ENCODE results near the gene GGTLC3.
"Not testable (repeated sequence)": the region's sequence is repeated elsewhere in the genome, so short reads cannot be mapped to it uniquely, and the experiment has no call there.

The GGTLC3 gene

GRCh38 chr22:18518061-18518460, at the start of gene GGTLC3:
Gene GGTLC3, minus strand, starts transcription at chr22:18518161. Its CDS starts 264 bp downstream, at chr22:18517897.
- not testable (repeated sequence) for H3K27me3 Mint-ChIP-seq (ENCODE audit: low read depth); H3K36me3 Mint-ChIP-seq (ENCODE audit: low read depth); H3K4me1 Mint-ChIP-seq (ENCODE audit: low read depth); H3K4me3 Mint-ChIP-seq; H3K9me3 Mint-ChIP-seq; H3K27ac Mint-ChIP-seq

- H3K27me3 Mint-ChIP-seq (ENCODE audit: low read depth); H3K36me3 Mint-ChIP-seq (ENCODE audit: low read depth); H3K27ac Mint-ChIP-seq; H3K4me1 Mint-ChIP-seq (ENCODE audit: low read depth); H3K9me3 Mint-ChIP-seq; H3K4me3 Mint-ChIP-seq: not testable (repeated sequence)
Observed at GRCh38 chr22:18560099-18560974, 42.4 kb upstream of the GGTLC3 start.

- not testable (repeated sequence) for H3K36me3 Mint-ChIP-seq (ENCODE audit: low read depth)
Observed at GRCh38 chr22:18558939-18559338, 41.0 kb upstream of the GGTLC3 start.

GRCh38 chr22:18558516-18558915, 40.6 kb upstream of the GGTLC3 start:
- H3K27me3 Mint-ChIP-seq (ENCODE audit: low read depth); H3K27ac Mint-ChIP-seq; H3K4me3 Mint-ChIP-seq; H3K9me3 Mint-ChIP-seq; H3K4me1 Mint-ChIP-seq (ENCODE audit: low read depth); H3K36me3 Mint-ChIP-seq (ENCODE audit: low read depth): not testable (repeated sequence)

More at GRCh38 chr22:18558939-18559338, 41.0 kb upstream of the GGTLC3 start:
- H3K9me3 Mint-ChIP-seq; H3K4me1 Mint-ChIP-seq (ENCODE audit: low read depth); H3K27ac Mint-ChIP-seq; H3K4me3 Mint-ChIP-seq; H3K27me3 Mint-ChIP-seq (ENCODE audit: low read depth): not testable (repeated sequence)

- not testable (repeated sequence) for H3K4me3 Mint-ChIP-seq; H3K27me3 Mint-ChIP-seq (ENCODE audit: low read depth); H3K9me3 Mint-ChIP-seq; H3K4me1 Mint-ChIP-seq (ENCODE audit: low read depth); H3K36me3 Mint-ChIP-seq (ENCODE audit: low read depth); H3K27ac Mint-ChIP-seq
Observed at GRCh38 chr22:18554280-18555256, 36.6 kb upstream of the GGTLC3 start.

- not testable (repeated sequence) for H3K27ac Mint-ChIP-seq; H3K27me3 Mint-ChIP-seq (ENCODE audit: low read depth); H3K4me3 Mint-ChIP-seq; H3K9me3 Mint-ChIP-seq; H3K4me1 Mint-ChIP-seq (ENCODE audit: low read depth); H3K36me3 Mint-ChIP-seq (ENCODE audit: low read depth)
Observed at GRCh38 chr22:18552839-18553597, 35.1 kb upstream of the GGTLC3 start.

- H3K4me3 Mint-ChIP-seq; H3K27ac Mint-ChIP-seq; H3K9me3 Mint-ChIP-seq; H3K4me1 Mint-ChIP-seq (ENCODE audit: low read depth); H3K27me3 Mint-ChIP-seq (ENCODE audit: low read depth); H3K36me3 Mint-ChIP-seq (ENCODE audit: low read depth): not testable (repeated sequence)
Observed at GRCh38 chr22:18551046-18551445, 33.1 kb upstream of the GGTLC3 start.

GRCh38 chr22:18549458-18550179, 31.7 kb upstream of the GGTLC3 start:
- H3K27me3 Mint-ChIP-seq (ENCODE audit: low read depth); H3K9me3 Mint-ChIP-seq; H3K4me1 Mint-ChIP-seq (ENCODE audit: low read depth); H3K4me3 Mint-ChIP-seq; H3K27ac Mint-ChIP-seq; H3K36me3 Mint-ChIP-seq (ENCODE audit: low read depth): not testable (repeated sequence)

- H3K27me3 Mint-ChIP-seq (ENCODE audit: low read depth); H3K4me1 Mint-ChIP-seq (ENCODE audit: low read depth); H3K27ac Mint-ChIP-seq; H3K36me3 Mint-ChIP-seq (ENCODE audit: low read depth); H3K4me3 Mint-ChIP-seq; H3K9me3 Mint-ChIP-seq: not testable (repeated sequence)
Observed at GRCh38 chr22:18544615-18545014, 26.7 kb upstream of the GGTLC3 start.

- H3K36me3 Mint-ChIP-seq (ENCODE audit: low read depth); H3K4me1 Mint-ChIP-seq (ENCODE audit: low read depth); H3K4me3 Mint-ChIP-seq; H3K9me3 Mint-ChIP-seq; H3K27ac Mint-ChIP-seq; H3K27me3 Mint-ChIP-seq (ENCODE audit: low read depth): not testable (repeated sequence)
Observed at GRCh38 chr22:18543400-18543799, 25.4 kb upstream of the GGTLC3 start.

GRCh38 chr22:18539994-18540393, 22.0 kb upstream of the GGTLC3 start:
- H3K4me3 Mint-ChIP-seq; H3K36me3 Mint-ChIP-seq (ENCODE audit: low read depth); H3K27ac Mint-ChIP-seq; H3K9me3 Mint-ChIP-seq; H3K27me3 Mint-ChIP-seq (ENCODE audit: low read depth); H3K4me1 Mint-ChIP-seq (ENCODE audit: low read depth): not testable (repeated sequence)

GRCh38 chr22:18534315-18534714, 16.4 kb upstream of the GGTLC3 start:
- not testable (repeated sequence) for H3K27ac Mint-ChIP-seq; H3K4me3 Mint-ChIP-seq; H3K36me3 Mint-ChIP-seq (ENCODE audit: low read depth); H3K4me1 Mint-ChIP-seq (ENCODE audit: low read depth); H3K27me3 Mint-ChIP-seq (ENCODE audit: low read depth); H3K9me3 Mint-ChIP-seq

- not testable (repeated sequence) for H3K4me3 Mint-ChIP-seq; H3K4me1 Mint-ChIP-seq (ENCODE audit: low read depth); H3K27me3 Mint-ChIP-seq (ENCODE audit: low read depth)
Observed at GRCh38 chr22:18533633-18534032, 15.7 kb upstream of the GGTLC3 start.

GRCh38 chr22:18529416-18530145, 11.6 kb upstream of the GGTLC3 start:
- H3K27me3 Mint-ChIP-seq (ENCODE audit: low read depth); H3K36me3 Mint-ChIP-seq (ENCODE audit: low read depth); H3K9me3 Mint-ChIP-seq; H3K4me3 Mint-ChIP-seq; H3K4me1 Mint-ChIP-seq (ENCODE audit: low read depth); H3K27ac Mint-ChIP-seq: not testable (repeated sequence)

More at GRCh38 chr22:18533633-18534032, 15.7 kb upstream of the GGTLC3 start:
- H3K9me3 Mint-ChIP-seq; H3K27ac Mint-ChIP-seq; H3K36me3 Mint-ChIP-seq (ENCODE audit: low read depth): not testable (repeated sequence)
